ENCODE measurements around the gene MAPK10.

MAPK10 gene

DNA sequence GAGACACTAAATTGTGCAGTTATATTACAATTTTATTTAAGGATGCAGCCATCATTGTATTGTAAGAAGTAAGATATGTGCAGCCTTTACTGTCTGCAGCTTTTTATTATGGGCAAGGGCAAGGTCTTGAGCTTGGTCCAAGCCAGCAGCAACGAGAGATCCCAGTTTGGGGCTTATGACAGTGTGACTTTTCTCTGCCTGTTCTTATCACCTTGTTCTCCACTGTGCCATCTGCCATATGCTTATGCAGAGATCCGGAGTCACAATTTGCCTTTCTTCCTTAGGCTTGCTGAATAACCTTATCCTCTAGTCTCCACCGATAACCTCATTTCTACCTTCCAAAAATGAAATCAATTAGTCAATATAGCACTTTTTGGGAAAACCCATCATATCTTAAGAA, 30.4 kb downstream of the MAPK10 start:
- H4K20me1 ChIP-seq (ENCODE audit: insufficient read depth, low read length): no peaks in the 10 kb centered on the region
- no peaks in the 10 kb centered on the region for H3K27me3 ChIP-seq (ENCODE audit: low read depth, low read length)
- H2AFZ ChIP-seq (ENCODE audit: low read depth, low read length): no peak overlapping the region
- H3K9ac ChIP-seq (ENCODE audit: low read length): no peak overlapping the region
- 0 out of 2 replicates have a peak, but pooled peaks cover 4% of the 10 kb centered on the region for H3K9me3 ChIP-seq (ENCODE audit: insufficient read depth, low read length)
- peaks cover 4% of the 10 kb centered on the region for H3K36me3 ChIP-seq (replicated peaks; ENCODE audit: low read depth, low read length)
- H3K4me1 ChIP-seq (ENCODE audit: low read length): peaks cover 12% of the 10 kb centered on the region
- no peaks in the 10 kb centered on the region for H3K79me2 ChIP-seq (ENCODE audit: low read length)
- H3K27ac ChIP-seq (ENCODE audit: low read length): no peak overlapping the region
- no peak overlapping the region for H3K4me3 ChIP-seq (ENCODE audit: low read length)
- no peak for TF ChIP-seq EZH2phosphoT487 (IDR thresholded peaks at IDR 0.05; ENCODE audit: low read depth)
- TF ChIP-seq CTCF (IDR thresholded peaks at IDR 0.05; ENCODE audit: low read depth, low read length): no peak
- H3K4me2 ChIP-seq (ENCODE audit: low read length): no peak overlapping the region

GRCh38 chr4:86326400-86326799, 33.5 kb downstream of the MAPK10 start:
- Histone ChIP-seq H3K4me1 (ENCODE audit: low read length) (peaks cover 12% of the 10 kb centered on the region), H3K9ac (ENCODE audit: low read length) (no peak overlapping the region), H4K20me1 (ENCODE audit: insufficient read depth, low read length) (no peaks in the 10 kb centered on the region), H3K27ac (ENCODE audit: low read length) (no peak overlapping the region), H2AFZ (ENCODE audit: low read depth, low read length) (no peak overlapping the region), H3K4me3 (ENCODE audit: low read length) (no peak overlapping the region), H3K9me3 (ENCODE audit: insufficient read depth, low read length) (0 out of 2 replicates have a peak, but pooled peaks cover 4% of the 10 kb centered on the region), H3K79me2 (ENCODE audit: low read length) (no peaks in the 10 kb centered on the region), H3K27me3 (ENCODE audit: low read depth, low read length) (no peaks in the 10 kb centered on the region), H3K36me3 (replicated peaks; ENCODE audit: low read depth, low read length) (peaks cover 4% of the 10 kb centered on the region), H3K4me2 (ENCODE audit: low read length) (no peak overlapping the region)
- TF ChIP-seq CTCF (IDR thresholded peaks at IDR 0.05; ENCODE audit: low read depth, low read length) (no peak), EZH2phosphoT487 (IDR thresholded peaks at IDR 0.05; ENCODE audit: low read depth) (no peak)

- Histone ChIP-seq H3K79me2 (ENCODE audit: low read length) (no peaks in the 10 kb centered on the region), H3K9ac (ENCODE audit: low read length) (no peak overlapping the region), H3K9me3 (ENCODE audit: insufficient read depth, low read length) (no peaks in the 10 kb centered on the region), H3K4me2 (ENCODE audit: low read length) (no peak overlapping the region), H3K27me3 (ENCODE audit: low read depth, low read length) (no peaks in the 10 kb centered on the region), H3K4me1 (ENCODE audit: low read length) (no peaks in the 10 kb centered on the region), H2AFZ (ENCODE audit: low read depth, low read length) (no peak overlapping the region), H3K36me3 (replicated peaks; ENCODE audit: low read depth, low read length) (no peaks in the 10 kb centered on the region), H3K27ac (ENCODE audit: low read length) (no peak overlapping the region), H3K4me3 (ENCODE audit: low read length) (no peak overlapping the region), H4K20me1 (ENCODE audit: insufficient read depth, low read length) (no peaks in the 10 kb centered on the region)
- TF ChIP-seq CTCF (IDR thresholded peaks at IDR 0.05; ENCODE audit: low read depth, low read length): no peak
These were observed 40.5 kb downstream of the MAPK10 start for GRCh38 chr4:86319390-86319789.

- H3K4me2 ChIP-seq (ENCODE audit: low read length): no peak overlapping the region
- H3K79me2 ChIP-seq (ENCODE audit: low read length): no peaks in the 10 kb centered on the region
- H3K9me3 ChIP-seq (ENCODE audit: insufficient read depth, low read length): no peaks in the 10 kb centered on the region
- H3K4me3 ChIP-seq (ENCODE audit: low read length): no peak overlapping the region
- H3K36me3 ChIP-seq (replicated peaks; ENCODE audit: low read depth, low read length): no peaks in the 10 kb centered on the region
- H3K9ac ChIP-seq (ENCODE audit: low read length): no peak overlapping the region
- TF ChIP-seq CTCF (IDR thresholded peaks at IDR 0.05; ENCODE audit: low read depth, low read length) (no peak), EZH2phosphoT487 (IDR thresholded peaks at IDR 0.05; ENCODE audit: low read depth) (no peak)
- no peaks in the 10 kb centered on the region for H4K20me1 ChIP-seq (ENCODE audit: insufficient read depth, low read length)
- H3K27me3 ChIP-seq (ENCODE audit: low read depth, low read length): no peaks in the 10 kb centered on the region
- no peaks in the 10 kb centered on the region for H3K4me1 ChIP-seq (ENCODE audit: low read length)
- H2AFZ ChIP-seq (ENCODE audit: low read depth, low read length): no peak overlapping the region
- H3K27ac ChIP-seq (ENCODE audit: low read length): no peak overlapping the region
These were observed 44.3 kb downstream of the MAPK10 start for GRCh38 chr4:86315579-86315978.
